H1 (cell line): ENCODE data around the gene TMPRSS4. TPM values are rescaled to one million over a fixed set of nuclear protein-coding genes. Genes with fewer than 3 reads are reported as not detected.

Source experiments
- CBX8 ChIP-seq: fragments of 300-800, 300-1000 bp; sonication (generic); IDR thresholded peaks from 2 replicates; pipeline ENCODE4 v1.7.1; 2016; ENCODE audit warnings: low read depth, low read length, borderline replicate concordance
- CHD1 ChIP-seq: IDR thresholded peaks from 2 replicates; pipeline ENCODE4 v1.6.1; 2012; ENCODE audit warnings: low read depth, low read length, improper control_type of control experiment
- EGR1 ChIP-seq: IDR thresholded peaks from 2 replicates; pipeline ENCODE4 v1.6.1; 2011; ENCODE audit warnings: low read depth, low read length, borderline replicate concordance
- EZH2 ChIP-seq: fragments of 200-600 bp; sonication (generic); IDR thresholded peaks from 2 replicates; pipeline ENCODE4 v1.7.1; 2012; ENCODE audit warnings: low read depth, mild to moderate bottlenecking, moderate library complexity, low read length, inconsistent platforms; ENCODE audit not compliant: severe bottlenecking
- FOSL1 ChIP-seq: IDR thresholded peaks from 2 replicates; pipeline ENCODE4 v1.6.1; 2011; ENCODE audit warnings: mild to moderate bottlenecking, low read depth, low read length, moderate library complexity; ENCODE audit not compliant: insufficient read depth
- GTF2F1 ChIP-seq: IDR thresholded peaks from 2 replicates; pipeline ENCODE4 v1.6.1; 2012; ENCODE audit warnings: low read depth, low read length, improper control_type of control experiment, borderline replicate concordance
- KDM1A ChIP-seq: fragments of 200-600, 300-600 bp; sonication (generic); IDR thresholded peaks from 2 replicates; pipeline ENCODE4 v1.7.1; 2016; ENCODE audit warnings: mild to moderate bottlenecking, low read length, borderline replicate concordance
- KDM5A ChIP-seq: fragments of 200-600 bp; IDR thresholded peaks from 2 replicates; pipeline ENCODE4 v1.7.1; 2012; ENCODE audit warnings: mild to moderate bottlenecking, low read length, inconsistent platforms, mixed read lengths
- MAFK ChIP-seq: IDR thresholded peaks from 2 replicates; pipeline ENCODE4 v1.6.1; 2012; ENCODE audit warnings: low read depth, mild to moderate bottlenecking, improper control_type of control experiment, low read length
- NRF1 ChIP-seq: IDR thresholded peaks from 2 replicates; pipeline ENCODE4 v1.6.1; 2011; ENCODE audit warnings: mild to moderate bottlenecking, low read depth, low read length, improper control_type of control experiment
- PHF8 ChIP-seq: fragments of 200-600 bp; sonication (generic); conservative IDR thresholded peaks from 2 replicates; pipeline ENCODE4 v1.7.1; 2012; ENCODE audit warnings: low read depth, mild to moderate bottlenecking, inconsistent platforms, low read length, moderate library complexity
- POU5F1 ChIP-seq: IDR thresholded peaks from 2 replicates; pipeline ENCODE4 v1.6.1; 2011; ENCODE audit warnings: low read depth, mild to moderate bottlenecking, low read length, moderate library complexity
- RAD21 ChIP-seq, 2 experiments: IDR thresholded peaks in 1 of 2; conservative IDR thresholded peaks in 1 of 2; 2 replicates each; pipeline ENCODE4 v1.6.1; 2011; ENCODE audit warnings: low read depth in 2 of 2, low read length in 2 of 2, improper control_type of control experiment in 1 of 2, inconsistent platforms in 1 of 2, mild to moderate bottlenecking in 1 of 2, moderate library complexity in 1 of 2
- RBBP5 ChIP-seq: IDR thresholded peaks from 2 replicates; pipeline ENCODE4 v1.7.1; 2012; ENCODE audit warnings: low read depth, mild to moderate bottlenecking, inconsistent platforms, low read length, moderate library complexity, borderline replicate concordance
- SP4 ChIP-seq: IDR thresholded peaks from 2 replicates; pipeline ENCODE4 v1.6.1; 2012; ENCODE audit warnings: low read length, inconsistent platforms
- SRF ChIP-seq: IDR thresholded peaks from 2 replicates; pipeline ENCODE4 v1.6.1; 2011; ENCODE audit warnings: mild to moderate bottlenecking, low read depth, low read length, moderate library complexity
- TCF12 ChIP-seq: IDR thresholded peaks from 2 replicates; pipeline ENCODE4 v1.6.1; 2011; ENCODE audit warnings: low read depth, mild to moderate bottlenecking, low read length
- YY1 ChIP-seq: IDR thresholded peaks from 2 replicates; pipeline ENCODE4 v1.6.1; 2011; ENCODE audit warnings: low read depth, mild to moderate bottlenecking, low read length
- ZNF274 ChIP-seq: IDR thresholded peaks from 2 replicates; pipeline ENCODE4 v1.7.0; 2012; ENCODE audit warnings: low read length, borderline replicate concordance; ENCODE audit errors: extremely low read depth
- polyA plus RNA-seq, 7 experiments: library from polyadenylated mRNA; depleted of rRNA in 3 of 7; stranded (reverse) in 5 of 7; unstranded in 2 of 7; fragments of >200 nt in 5 of 7; fragments of 200-250 nt in 2 of 7; gene quantifications; 1 replicate in 5 of 7; 2 replicates in 1 of 7; 4 replicates in 1 of 7; pipeline versions ENCODE4 v1.2.1 to v1.2.3, GENCODE V29; 2011 to 2013; ENCODE audit warnings: missing spikeins in 2 of 7, mixed read lengths in 2 of 7
- total RNA-seq: library from RNA; stranded (reverse); fragmentation: NEBNext Ultra II Directional; extraction: Animal tissue kit (Norgen Biotek cat#: 25700); gene quantifications from 2 replicates; pipeline ENCODE4 v1.2.1, GENCODE V29; 2021
- TF ChIP-seq, protein P1 (sequence below), 3 experiments: IDR thresholded peaks; 1 replicate in 2 of 3; 2 replicates in 1 of 3; pipeline versions ENCODE4 v1.5.1 to v1.6.1; 2011; ENCODE audit warnings: low read length in 3 of 3, mild to moderate bottlenecking in 3 of 3, inconsistent platforms in 2 of 3, low read depth in 1 of 3, moderate library complexity in 1 of 3; ENCODE audit not compliant: insufficient read depth in 1 of 3; ENCODE audit errors: control extremely low read depth in 1 of 3
- TF ChIP-seq, protein P2 (sequence below): IDR thresholded peaks from 2 replicates; pipeline ENCODE4 v1.6.1; 2012; ENCODE audit warnings: inconsistent platforms

Gene TMPRSS4
- total and polyA plus RNA-seq, 2 of the 8 experiments (the other 6 are each of a cell fraction or from before 2014, with no cell fraction given), result 0.11 to 0.58 TPM

DNA sequence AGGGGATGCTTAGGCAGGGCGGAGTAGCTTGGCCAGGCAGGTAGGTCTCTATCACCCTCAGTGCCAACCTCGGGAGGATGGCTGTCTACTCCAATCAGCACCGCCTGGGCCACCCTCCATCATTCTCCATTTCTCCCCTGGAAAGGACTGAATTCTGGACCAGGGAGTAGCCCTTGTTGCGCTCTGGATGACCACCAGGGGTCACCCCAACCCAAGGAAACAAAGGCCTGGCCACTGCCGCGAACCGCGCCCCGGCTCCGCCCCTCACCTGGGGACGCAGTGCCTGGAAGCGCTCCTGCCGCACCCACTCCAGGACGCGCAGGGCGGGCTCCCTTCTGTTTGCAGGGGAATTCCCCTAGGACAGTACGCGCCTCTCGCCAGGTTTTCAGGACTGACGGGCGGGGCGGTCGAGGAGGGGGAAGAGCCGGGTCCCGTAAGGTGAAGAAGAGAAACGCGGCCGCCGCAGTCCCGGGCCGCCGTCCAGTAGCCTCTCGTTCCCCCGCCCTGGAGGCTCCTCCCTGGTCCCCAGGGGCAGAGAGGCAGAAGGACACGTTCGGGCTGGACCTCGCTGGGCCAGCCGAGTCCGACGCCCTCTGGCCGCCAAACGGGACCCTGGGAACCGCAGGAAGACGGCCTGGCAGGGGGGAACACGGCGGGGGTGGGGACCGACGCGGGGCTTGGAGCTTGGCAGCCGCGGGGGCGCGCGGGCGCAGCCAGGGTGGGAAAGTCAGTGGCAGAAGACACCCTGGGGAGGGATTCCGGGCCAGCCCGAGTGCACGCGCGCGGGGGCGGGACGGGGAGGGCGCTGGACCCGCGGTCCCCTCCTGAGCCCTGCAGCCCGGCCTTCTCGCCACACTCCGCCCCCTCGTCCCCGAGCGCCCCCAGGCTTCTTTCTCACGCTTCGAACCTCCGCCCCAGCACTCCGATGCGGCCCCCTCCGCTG lies 68.7 kb downstream of the TMPRSS4 start (continued):
- TF ChIP-seq RAD21 (IDR thresholded peaks at IDR 0.05 in 1 of 2, conservative IDR thresholded peaks at IDR 0.05 in 1 of 2; ENCODE audit: low read depth in 2 of 2, low read length in 2 of 2) (peak; percentile 97 to 99), KDM5A (no peak), SRF (no peak), GTF2F1 (no peak), ZNF274 (no peak), CBX8 (no peak), EZH2 (no peak), NRF1 (no peak), EGR1 (no peak), KDM1A (no peak), PHF8 (peak; percentile 46; the same call in 1 of the 2 replicates), YY1 (peak; percentile 56; the same call in 1 of the 2 replicates), POU5F1 (no peak), TCF12 (0 out of 2 replicates have a peak, but pooled peaks have one; percentile 6), RBBP5 (no peak), MAFK (no peak), SP4 (no peak), CHD1 (no peak), FOSL1 (no peak)
- TF ChIP-seq, protein P1, sequence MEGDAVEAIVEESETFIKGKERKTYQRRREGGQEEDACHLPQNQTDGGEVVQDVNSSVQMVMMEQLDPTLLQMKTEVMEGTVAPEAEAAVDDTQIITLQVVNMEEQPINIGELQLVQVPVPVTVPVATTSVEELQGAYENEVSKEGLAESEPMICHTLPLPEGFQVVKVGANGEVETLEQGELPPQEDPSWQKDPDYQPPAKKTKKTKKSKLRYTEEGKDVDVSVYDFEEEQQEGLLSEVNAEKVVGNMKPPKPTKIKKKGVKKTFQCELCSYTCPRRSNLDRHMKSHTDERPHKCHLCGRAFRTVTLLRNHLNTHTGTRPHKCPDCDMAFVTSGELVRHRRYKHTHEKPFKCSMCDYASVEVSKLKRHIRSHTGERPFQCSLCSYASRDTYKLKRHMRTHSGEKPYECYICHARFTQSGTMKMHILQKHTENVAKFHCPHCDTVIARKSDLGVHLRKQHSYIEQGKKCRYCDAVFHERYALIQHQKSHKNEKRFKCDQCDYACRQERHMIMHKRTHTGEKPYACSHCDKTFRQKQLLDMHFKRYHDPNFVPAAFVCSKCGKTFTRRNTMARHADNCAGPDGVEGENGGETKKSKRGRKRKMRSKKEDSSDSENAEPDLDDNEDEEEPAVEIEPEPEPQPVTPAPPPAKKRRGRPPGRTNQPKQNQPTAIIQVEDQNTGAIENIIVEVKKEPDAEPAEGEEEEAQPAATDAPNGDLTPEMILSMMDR (IDR thresholded peaks at IDR 0.05; ENCODE audit: control extremely low read depth in 1 of 3, insufficient read depth in 1 of 3, low read depth in 1 of 3, low read length in 3 of 3), result peak; percentile 75 to 90 (median 90)
- TF ChIP-seq, protein P2, sequence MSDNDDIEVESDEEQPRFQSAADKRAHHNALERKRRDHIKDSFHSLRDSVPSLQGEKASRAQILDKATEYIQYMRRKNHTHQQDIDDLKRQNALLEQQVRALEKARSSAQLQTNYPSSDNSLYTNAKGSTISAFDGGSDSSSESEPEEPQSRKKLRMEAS, result no peak
